ENCODE data around the gene FBXO5.

DNA sequence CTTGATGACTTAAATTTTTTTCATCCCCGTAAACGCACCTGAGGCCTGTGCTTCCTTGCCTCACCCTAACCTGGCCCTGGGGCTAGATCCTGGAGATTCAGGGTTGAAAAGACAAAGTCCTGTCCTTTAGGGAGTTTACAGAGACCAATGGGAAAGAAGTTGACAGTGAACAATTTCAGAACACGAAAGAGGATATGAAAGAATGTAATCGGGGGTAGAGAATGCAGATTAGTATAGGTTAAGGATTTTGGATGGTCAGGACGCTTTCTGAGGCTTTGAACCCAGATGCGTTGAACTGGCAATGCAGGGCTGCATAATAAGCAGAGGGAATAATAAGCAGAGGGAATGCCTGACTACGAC is 1.7 kb upstream of the FBXO5 start:
- 0 out of 2 replicates have a peak, but pooled peaks have one; percentile 28 for TF ChIP-seq POLR2A (IDR thresholded peaks at IDR 0.05; ENCODE audit: low read depth, low read length)
- no peak for TF ChIP-seq TAF1 (IDR thresholded peaks at IDR 0.05; ENCODE audit: borderline replicate concordance, low read depth, low read length)
- 0 out of 2 replicates have a peak, but pooled peaks have one; percentile 23 for TF ChIP-seq POLR2AphosphoS5 (IDR thresholded peaks at IDR 0.05; ENCODE audit: low read depth, low read length)

All from GM12892 (cell line).